GM23248 (cell line): ENCODE data around the gene SIPA1L3.
"Not testable (repeated sequence)": the region's sequence is repeated elsewhere in the genome, so short reads cannot be mapped to it uniquely, and the experiment has no call there.

Experiments used
- EZH2 ChIP-seq: fragments of 200-600 bp; sonication (generic); IDR thresholded peaks from 2 replicates; pipeline ENCODE4 v1.6.1; 2018; ENCODE audit warnings: antibody characterized with exemption, mild to moderate bottlenecking; ENCODE audit not compliant: insufficient read depth, poor library complexity, severe bottlenecking
- EZH2phosphoT487 ChIP-seq: fragments of 200-600 bp; sonication (generic); IDR thresholded peaks from 2 replicates; pipeline ENCODE4 v1.6.1; 2018; ENCODE audit warnings: antibody characterized with exemption, moderate library complexity, mild to moderate bottlenecking, low read depth; ENCODE audit not compliant: insufficient read depth

DNA sequence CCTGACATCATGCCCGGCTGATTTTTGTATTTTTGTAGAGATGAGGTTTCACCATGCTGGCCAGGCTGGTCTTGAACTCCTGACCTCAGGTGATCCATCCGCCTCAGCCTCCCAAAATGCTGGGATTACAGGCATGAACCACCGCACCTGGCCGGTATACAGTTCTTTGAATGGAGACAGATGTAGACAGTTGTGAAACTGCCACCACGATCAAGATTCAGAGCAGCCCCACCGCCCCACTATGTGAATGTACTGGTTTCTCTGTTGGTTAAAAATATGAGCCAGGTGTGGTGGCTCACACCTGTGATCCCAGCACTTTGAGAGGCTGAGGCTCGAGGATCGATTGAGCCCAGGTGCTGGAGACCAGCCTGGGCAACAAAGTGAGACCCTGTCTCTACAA, 123.0 kb downstream of the SIPA1L3 start:
- TF ChIP-seq EZH2, EZH2phosphoT487: not testable (repeated sequence)
